Neuron (in vitro differentiated cells): ENCODE measurements around the gene CNGB1.
"Not testable (repeated sequence)": the region's sequence is repeated elsewhere in the genome, so short reads cannot be mapped to it uniquely, and the experiment has no call there.

ENCODE experiments used
- H2AFZ ChIP-seq: one replicate; pipeline ENCODE4 v1.6.1; 2013; ENCODE audit warnings: low read depth, mild to moderate bottlenecking, inconsistent platforms, low read length, moderate library complexity
- H3K27me3 ChIP-seq: one replicate; pipeline ENCODE4 v1.6.1; 2013; ENCODE audit warnings: low read length; ENCODE audit not compliant: insufficient read depth
- H3K36me3 ChIP-seq: one replicate; pipeline ENCODE4 v1.6.1; 2013; ENCODE audit warnings: low read length; ENCODE audit not compliant: insufficient read depth
- H3K4me1 ChIP-seq: one replicate; pipeline ENCODE4 v1.6.1; 2013; ENCODE audit warnings: low read length; ENCODE audit not compliant: insufficient read depth
- H3K4me3 ChIP-seq: 2 replicates; pipeline ENCODE4 v1.5.1; 2013; ENCODE audit warnings: mild to moderate bottlenecking, low read length, moderate library complexity
- H3K9me3 ChIP-seq: one replicate; pipeline ENCODE4 v1.6.1; 2013; ENCODE audit warnings: low read length

CNGB1 gene

DNA sequence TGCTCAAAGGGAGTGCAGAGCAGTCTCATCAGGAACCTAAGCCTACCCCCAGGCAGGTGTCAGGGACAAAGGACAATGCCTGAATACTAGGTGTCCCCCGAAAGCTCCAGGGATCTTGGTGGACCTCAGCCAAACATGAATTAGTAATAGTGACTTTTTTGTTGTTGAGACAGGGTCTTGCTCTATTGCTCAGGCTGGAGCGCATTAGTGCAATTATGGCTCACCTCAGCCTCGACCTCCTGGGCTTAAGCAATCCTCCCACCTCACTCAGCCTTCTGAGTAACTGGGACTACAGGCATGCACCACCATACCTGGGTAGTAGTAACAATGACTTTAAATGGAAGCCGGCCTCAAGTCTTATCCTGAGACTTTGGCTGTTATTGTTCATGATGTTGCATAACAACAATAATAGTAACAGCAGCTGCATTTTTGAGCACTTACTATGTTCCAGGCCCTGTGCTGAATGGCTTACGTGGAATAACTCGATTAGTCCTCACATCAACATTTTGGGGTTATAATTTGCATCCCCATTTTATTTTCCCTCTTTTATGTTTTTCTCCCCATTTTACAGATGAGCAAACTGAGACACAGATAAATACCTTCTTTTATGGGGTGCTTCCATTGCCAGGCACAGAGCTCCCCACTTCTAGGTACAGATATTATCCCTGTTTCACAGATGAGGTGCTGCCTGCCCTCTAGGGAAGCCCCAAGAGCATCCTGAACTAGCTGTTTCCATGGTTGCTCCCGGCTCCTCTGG lies 19.5 kb downstream of the CNGB1 start:
- Histone ChIP-seq H3K9me3 (no peaks in the 10 kb centered on the region), H3K36me3 (no peaks in the 10 kb centered on the region), H3K4me1 (no peaks in the 10 kb centered on the region), H3K4me3 (no peak overlapping the region), H2AFZ (no peak overlapping the region), H3K27me3 (no peaks in the 10 kb centered on the region)

DNA sequence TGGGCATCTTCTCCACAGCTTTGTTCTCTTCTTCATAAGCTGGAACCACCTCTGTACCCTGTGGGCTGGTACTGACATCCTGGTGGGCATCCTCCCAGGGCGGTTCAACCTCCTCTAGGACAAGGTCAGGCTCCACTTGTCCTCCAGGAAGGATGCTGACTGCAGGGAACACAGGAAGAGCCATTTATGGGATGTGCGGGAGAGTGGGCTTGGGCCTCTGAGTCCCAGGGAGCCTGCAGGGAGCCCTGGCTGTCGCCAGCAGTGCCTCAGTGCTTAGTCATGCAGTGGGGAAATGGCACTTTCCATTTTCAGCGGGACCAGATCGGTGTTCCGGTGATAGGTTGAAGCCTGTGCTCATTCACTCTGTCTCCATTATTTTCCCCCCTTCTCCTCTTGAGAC lies 20.5 kb downstream of the CNGB1 start:
- Histone ChIP-seq H3K36me3 (no peaks in the 10 kb centered on the region), H3K27me3 (no peaks in the 10 kb centered on the region), H2AFZ (no peak overlapping the region), H3K4me3 (no peak overlapping the region), H3K4me1 (no peaks in the 10 kb centered on the region), H3K9me3 (no peaks in the 10 kb centered on the region)

DNA sequence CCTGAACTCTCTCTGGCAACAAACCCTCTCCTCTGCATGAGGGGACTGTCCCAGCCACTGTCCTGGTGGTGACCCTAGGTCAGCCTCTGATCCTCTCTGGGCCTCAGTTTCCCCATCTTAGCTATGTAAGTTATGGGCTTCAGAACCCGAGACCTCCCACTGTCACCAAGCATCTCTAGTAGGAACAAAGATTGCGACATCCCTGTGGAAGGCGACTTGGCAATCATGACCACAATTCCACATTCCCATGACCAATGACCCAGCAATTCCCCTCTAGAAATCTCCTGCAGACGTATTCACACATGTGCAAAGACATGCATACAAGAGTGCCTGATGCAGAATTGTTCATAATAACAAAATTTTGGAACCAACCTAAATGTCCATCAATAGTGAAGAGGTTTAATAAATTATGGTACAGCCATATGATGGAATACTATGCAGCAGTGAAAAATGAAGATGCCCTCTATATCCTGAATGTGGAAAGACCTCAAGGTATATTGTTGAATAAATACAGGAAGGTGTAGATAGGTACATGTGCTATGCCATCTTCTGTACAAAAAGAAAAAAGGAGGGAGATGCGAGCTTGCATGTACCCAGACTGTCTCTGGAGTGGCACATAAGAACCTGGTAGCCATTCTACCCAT lies 21.2 kb downstream of the CNGB1 start:
- no peaks in the 10 kb centered on the region for H3K4me1 ChIP-seq
- H3K36me3 ChIP-seq = no peaks in the 10 kb centered on the region
- no peak overlapping the region for H2AFZ ChIP-seq
- no peak overlapping the region for H3K4me3 ChIP-seq
- H3K9me3 ChIP-seq = no peaks in the 10 kb centered on the region
- no peaks in the 10 kb centered on the region for H3K27me3 ChIP-seq

DNA sequence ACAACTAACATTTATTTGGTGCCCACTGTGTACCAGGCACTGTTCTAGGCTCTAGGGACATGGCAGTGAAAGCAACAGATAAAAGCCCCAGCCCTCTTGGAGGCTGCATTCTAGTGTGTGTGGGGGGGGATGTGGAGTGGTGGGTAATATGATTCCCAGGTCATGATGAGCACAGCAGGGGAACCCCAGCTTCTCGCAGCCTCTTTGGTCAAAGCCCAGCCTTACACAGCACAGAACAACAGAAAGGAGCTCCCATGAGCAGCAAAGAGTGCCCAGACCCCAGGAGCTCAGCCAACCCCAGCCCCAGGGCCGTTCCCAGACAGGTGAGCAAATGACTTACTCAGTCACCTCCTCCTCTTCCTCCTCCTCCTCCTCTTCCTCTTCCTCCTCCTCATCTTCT lies 21.9 kb downstream of the CNGB1 start:
- Histone ChIP-seq H3K27me3 (no peaks in the 10 kb centered on the region), H3K36me3 (no peaks in the 10 kb centered on the region), H3K9me3 (no peaks in the 10 kb centered on the region), H3K4me1 (no peaks in the 10 kb centered on the region), H3K4me3 (no peak overlapping the region), H2AFZ (no peak overlapping the region)

DNA sequence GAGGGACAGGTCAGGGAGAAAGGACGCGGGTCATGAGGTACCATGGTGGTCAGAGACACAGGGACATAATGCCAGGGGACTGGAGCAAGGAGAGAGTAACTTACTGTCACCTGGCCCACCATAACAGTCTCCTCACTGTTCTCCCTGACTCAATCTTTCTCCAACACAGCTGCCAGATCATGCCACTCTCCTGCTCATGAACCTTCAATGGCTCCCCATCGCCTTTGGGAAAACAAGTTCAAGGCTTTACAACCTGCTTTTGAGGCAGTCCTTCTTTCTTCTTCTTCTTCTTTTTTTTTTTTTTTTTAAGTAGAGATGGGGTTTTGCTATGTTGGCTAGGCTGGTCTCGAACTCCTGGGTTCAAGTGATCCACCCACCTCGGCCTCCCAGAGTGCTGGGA lies 22.9 kb downstream of the CNGB1 start:
- no peaks in the 10 kb centered on the region for H3K27me3 ChIP-seq
- no peaks in the 10 kb centered on the region for H3K36me3 ChIP-seq
- H3K4me3 ChIP-seq = no peak overlapping the region
- H3K4me1 ChIP-seq = no peaks in the 10 kb centered on the region
- H2AFZ ChIP-seq = no peak overlapping the region
- no peaks in the 10 kb centered on the region for H3K9me3 ChIP-seq

DNA sequence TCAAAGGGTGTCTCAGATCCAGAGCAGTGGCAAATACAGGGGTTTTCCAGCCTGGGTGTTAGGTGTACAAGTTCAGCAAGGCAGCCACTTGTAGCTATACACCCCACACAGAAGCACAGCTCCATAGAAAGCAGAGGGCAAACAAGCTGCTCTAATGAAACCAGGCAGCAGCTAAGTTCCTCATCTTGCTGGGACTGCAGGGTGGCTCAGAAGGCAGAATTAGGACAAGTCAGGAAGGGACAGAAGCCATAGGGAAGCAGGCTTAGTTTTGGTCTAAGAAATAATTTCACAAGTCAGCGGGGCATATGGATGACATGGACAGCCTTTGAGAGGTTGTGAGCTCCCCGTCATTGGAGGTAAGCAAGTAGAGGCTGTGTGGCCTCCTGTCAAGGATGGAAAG lies 23.7 kb downstream of the CNGB1 start:
- no peaks in the 10 kb centered on the region for H3K4me1 ChIP-seq
- no peaks in the 10 kb centered on the region for H3K27me3 ChIP-seq
- H3K4me3 ChIP-seq = no peak overlapping the region
- no peaks in the 10 kb centered on the region for H3K36me3 ChIP-seq
- H2AFZ ChIP-seq = no peak overlapping the region
- no peaks in the 10 kb centered on the region for H3K9me3 ChIP-seq

DNA sequence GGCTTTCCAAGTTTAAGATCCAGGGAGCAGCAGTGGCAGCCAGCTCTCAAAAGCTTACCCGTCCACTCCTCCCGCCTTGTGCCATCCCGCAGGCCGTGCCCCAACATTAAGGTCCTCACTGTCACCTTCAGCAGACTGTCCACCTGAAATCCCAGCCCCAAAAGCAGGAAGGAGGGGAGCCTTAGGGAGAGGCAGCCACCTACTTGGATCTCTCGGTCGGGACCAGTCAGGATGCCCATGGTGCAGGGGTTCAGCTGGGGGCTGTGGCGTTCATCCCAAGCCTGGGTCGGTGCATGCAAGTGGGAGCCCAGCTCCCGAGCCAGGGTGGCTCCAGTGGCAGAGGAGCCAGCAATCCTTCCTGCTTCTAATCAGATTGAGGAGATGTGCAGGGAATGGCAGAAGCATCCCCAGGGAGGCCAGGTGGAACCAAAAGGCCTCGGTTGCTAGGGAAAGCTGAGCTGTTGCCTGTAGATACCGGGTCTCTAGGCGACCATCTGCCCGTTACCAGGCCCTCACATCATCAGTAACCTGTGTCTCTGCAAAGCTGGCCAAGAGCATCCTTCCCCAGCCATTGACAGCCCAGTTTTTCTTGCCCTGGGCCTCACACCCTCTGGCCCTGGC lies 24.6 kb downstream of the CNGB1 start:
- H3K36me3 ChIP-seq = no peaks in the 10 kb centered on the region
- H3K4me1 ChIP-seq = no peaks in the 10 kb centered on the region
- H3K9me3 ChIP-seq = no peaks in the 10 kb centered on the region
- no peak overlapping the region for H3K4me3 ChIP-seq
- H3K27me3 ChIP-seq = no peaks in the 10 kb centered on the region
- H2AFZ ChIP-seq = no peak overlapping the region

DNA sequence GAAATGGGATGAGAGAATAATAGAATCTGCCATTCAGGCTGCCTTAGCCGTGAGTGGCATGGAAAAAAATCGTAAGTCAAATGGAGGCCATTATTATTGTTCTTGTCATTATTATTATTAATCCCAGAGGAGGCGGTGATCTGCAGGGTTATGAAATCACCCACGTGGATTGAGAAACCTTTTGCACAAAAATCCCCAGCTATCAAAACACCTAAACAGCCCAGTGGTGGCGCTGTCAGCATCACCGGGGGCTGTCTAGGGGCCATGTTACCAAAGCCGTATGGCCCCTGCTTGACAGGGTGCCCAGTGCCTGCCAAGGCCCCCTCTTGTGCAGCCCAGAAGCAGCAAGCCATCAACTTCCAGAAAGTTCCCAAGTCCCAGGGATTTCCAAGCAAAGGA lies 25.2 kb downstream of the CNGB1 start:
- H3K36me3 ChIP-seq = no peaks in the 10 kb centered on the region
- H3K27me3 ChIP-seq = no peaks in the 10 kb centered on the region
- no peaks in the 10 kb centered on the region for H3K4me1 ChIP-seq
- no peak overlapping the region for H2AFZ ChIP-seq
- no peaks in the 10 kb centered on the region for H3K9me3 ChIP-seq
- no peak overlapping the region for H3K4me3 ChIP-seq

DNA sequence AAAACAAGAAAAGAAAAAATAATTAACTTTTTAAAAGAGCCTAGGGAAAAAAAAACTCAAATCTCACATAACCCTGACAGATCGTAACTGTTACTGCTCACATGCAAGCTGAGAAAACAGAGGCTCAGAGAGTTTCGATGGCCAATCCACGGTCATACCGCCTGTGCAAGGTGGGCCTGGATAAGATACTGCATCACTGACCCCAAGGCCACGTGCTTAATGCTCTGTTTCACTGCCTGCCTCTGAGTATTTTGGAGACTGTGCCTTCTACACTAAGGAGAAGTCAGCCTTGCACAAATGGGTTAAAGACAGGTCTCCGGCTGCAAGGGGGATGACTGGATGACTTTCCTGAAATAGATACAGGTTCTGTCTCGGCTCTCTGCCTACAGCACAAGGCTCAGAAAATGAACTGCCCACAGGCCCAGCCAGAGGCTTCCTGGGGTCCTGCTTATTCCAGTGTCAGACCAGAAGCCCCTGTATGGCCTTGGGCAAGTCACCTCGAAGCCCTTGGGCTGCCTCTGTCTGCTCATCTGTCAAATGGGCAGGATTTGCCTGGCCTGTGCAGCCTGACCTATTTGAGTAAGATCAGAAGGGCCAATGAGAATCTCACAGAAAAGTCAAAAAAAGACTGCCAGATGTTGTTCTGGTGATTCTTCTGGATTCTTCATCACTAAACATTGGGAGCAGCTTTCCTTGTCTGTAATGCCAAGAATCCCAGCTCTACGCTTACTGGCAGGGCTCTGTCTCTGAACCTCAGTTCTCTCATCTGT lies 25.8 kb downstream of the CNGB1 start:
- no peak overlapping the region for H3K4me3 ChIP-seq
- H3K27me3 ChIP-seq = no peaks in the 10 kb centered on the region
- no peaks in the 10 kb centered on the region for H3K4me1 ChIP-seq
- no peak overlapping the region for H2AFZ ChIP-seq
- no peaks in the 10 kb centered on the region for H3K9me3 ChIP-seq
- H3K36me3 ChIP-seq = no peaks in the 10 kb centered on the region

DNA sequence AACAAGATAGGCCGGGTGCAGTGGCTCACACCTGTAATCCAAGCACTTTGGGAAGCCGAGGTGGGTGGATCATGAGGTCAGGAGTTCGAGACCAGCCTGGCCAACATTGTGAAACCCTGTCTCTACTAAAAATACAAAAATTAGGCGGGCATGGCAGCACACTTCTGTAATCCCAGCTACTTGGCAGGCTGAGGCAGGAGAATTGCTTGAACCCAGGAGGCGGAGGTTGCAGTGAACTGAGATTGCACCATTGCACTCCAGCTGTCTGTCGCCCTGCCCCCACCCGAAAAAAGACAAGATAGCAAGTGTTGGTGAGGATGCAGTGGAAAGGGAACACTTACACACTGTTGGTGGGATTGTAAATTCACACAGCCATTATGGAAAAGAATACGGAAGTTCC lies 27.5 kb downstream of the CNGB1 start:
- H3K4me3 ChIP-seq, H3K9me3 ChIP-seq, H2AFZ ChIP-seq, H3K36me3 ChIP-seq, H3K27me3 ChIP-seq, H3K4me1 ChIP-seq: not testable (repeated sequence)

DNA sequence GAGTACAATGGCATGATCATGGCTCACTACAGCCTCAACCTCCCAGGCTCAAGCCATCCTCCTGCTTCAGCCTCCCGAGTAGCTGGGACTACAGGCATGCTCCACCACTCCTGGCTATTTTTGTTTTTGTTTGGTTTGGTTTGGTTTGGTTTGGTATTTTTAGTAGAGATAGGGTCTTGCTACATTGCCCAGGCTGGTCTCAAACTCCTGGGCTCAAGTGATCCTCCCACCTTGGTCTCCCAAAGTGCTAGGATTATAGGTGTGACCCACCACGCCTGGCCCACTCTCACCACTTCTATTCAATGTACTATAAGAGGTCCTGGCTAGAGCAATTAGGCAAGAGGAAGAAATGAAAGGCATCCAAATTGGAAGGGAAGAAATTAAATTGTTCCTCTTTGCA lies 29.0 kb downstream of the CNGB1 start:
- not testable (repeated sequence) for H3K27me3 ChIP-seq, H3K4me1 ChIP-seq, H2AFZ ChIP-seq, H3K4me3 ChIP-seq, H3K36me3 ChIP-seq, H3K9me3 ChIP-seq

DNA sequence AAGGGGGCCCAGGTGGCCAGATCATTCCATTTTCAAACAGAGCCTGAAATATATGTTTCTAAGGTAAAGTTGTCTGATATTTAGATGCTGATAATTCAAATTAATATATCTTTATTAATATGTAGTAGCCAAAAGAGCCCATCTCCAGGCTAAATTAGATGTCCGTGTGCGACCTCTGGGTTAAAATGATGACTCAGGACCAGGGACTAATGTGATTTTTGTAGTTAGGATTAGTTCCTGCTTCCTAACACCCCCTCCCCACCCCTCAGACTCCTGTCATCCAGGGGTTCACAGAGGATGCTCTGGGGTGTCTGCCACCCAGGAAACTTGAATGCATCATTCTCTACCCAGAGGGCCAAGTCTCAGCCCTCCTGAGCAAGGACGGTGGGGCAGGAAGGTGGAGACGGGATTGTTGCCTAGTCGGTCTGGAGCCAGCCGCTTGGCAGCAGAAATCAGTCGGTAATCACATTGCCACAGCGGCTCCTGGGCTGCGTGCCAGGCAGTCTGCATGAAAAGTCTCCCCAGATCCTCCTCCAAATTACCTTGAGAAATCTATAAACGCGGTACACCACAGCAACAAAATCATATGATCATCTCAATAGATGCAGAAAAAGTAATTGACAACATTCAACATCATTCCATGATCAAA lies 29.8 kb downstream of the CNGB1 start:
- H3K4me3 ChIP-seq = no peak overlapping the region
- no peaks in the 10 kb centered on the region for H3K9me3 ChIP-seq
- no peaks in the 10 kb centered on the region for H3K36me3 ChIP-seq
- no peak overlapping the region for H2AFZ ChIP-seq
- H3K27me3 ChIP-seq = peaks cover 6% of the 10 kb centered on the region
- H3K4me1 ChIP-seq = no peaks in the 10 kb centered on the region
